WTC11 (cell line): ENCODE data around the gene CAPN13.

Experiments
- TEAD1 ChIP-seq: sonication (generic); formaldehyde crosslinking; IDR thresholded peaks from 2 replicates; pipeline ENCODE4 v1.8.0; 2022; ENCODE audit warnings: mild to moderate bottlenecking, missing genetic modification reagents
- TF ChIP-seq, protein P1 (sequence below): fragments of 250-450 bp; sonication (Bioruptor Pico); conservative IDR thresholded peaks from 2 replicates; pipeline ENCODE4 v1.9.0; 2021; ENCODE audit warnings: mild to moderate bottlenecking
- TF ChIP-seq, protein P2 (sequence below): sonication (generic); formaldehyde crosslinking; IDR thresholded peaks from 2 replicates; pipeline ENCODE4 v1.8.1; 2022; ENCODE audit warnings: mild to moderate bottlenecking, missing genetic modification reagents, moderate library complexity, borderline replicate concordance
- TF ChIP-seq, protein P3 (sequence below): fragments of 200-600 bp; IDR thresholded peaks from 2 replicates; pipeline ENCODE4 v1.8.0; 2022; ENCODE audit warnings: antibody characterized with exemption
- TF ChIP-seq, protein P4 (sequence below): sonication (generic); formaldehyde crosslinking; IDR thresholded peaks from 2 replicates; pipeline ENCODE4 v1.8.0; 2023; ENCODE audit warnings: missing genetic modification reagents

DNA sequence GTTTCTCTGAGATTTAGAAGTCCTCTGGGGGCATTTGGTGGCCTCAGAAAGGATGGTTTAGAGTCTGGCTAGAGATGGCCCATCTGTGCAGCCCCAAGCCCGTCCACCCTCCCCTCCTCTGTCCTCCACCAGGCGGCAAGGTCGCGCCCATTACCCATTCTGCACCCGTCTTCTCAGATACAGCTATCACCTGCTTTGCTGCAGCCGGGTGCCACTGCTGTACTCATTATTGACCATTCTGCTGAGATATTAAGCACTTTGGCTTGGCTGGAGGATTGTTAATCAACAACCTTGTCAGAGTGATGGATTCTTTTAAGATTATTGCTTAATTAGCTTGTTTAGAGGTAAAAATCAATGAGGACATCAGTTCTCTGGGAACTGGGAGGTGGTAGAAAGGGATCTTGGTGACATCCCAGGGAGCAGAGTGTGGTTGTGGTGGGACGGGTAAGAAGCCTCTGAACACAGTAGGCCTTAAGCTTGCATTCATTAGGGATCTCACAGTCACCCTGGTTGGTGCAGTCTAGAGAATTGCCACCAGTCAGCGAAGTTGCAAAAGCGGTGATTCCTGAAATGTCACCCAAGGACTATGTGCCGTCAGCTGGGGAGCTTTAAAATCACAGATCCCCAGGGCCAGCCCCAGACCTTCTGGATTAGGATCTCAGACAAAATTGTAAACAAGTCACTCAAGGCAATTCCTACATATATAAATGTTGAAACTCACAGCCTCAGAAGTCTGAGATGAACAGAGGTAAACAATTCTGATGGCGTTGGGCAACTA, 90.9 kb downstream of the CAPN13 start:
- no peak for TF ChIP-seq TEAD1
- TF ChIP-seq, protein P1, sequence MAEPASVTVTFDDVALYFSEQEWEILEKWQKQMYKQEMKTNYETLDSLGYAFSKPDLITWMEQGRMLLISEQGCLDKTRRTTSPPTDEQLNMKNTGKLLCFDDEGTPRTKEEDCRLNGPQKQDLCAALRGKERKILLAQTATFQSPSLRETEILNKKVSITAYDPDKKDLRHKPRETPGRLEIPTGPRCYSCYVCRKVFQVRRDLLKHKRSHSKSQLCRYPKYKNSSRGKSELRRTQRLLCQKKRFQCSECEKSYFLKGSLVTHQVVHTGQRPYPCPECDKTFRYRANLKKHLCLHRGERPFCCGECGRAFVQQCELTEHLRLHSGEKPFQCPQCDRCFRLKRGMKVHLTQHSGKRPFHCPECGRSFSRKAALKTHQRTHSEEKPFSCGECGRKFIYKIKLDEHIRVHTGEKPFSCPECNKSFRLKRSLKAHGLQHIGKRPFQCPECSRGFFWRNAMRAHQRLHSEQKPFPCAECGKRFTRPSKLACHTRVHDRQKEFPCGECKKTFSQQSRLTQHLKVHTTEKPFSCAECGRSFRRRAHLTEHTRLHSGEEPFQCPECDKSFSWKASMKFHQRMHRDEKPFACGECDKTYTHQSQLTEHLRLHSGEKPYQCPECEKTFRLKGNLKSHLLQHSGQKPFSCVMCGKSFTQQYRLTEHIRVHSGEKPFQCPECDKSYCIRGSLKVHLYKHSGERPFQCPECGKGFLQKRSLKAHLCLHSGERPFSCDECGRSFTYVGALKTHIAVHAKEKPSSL = no peak
- TF ChIP-seq, protein P2, sequence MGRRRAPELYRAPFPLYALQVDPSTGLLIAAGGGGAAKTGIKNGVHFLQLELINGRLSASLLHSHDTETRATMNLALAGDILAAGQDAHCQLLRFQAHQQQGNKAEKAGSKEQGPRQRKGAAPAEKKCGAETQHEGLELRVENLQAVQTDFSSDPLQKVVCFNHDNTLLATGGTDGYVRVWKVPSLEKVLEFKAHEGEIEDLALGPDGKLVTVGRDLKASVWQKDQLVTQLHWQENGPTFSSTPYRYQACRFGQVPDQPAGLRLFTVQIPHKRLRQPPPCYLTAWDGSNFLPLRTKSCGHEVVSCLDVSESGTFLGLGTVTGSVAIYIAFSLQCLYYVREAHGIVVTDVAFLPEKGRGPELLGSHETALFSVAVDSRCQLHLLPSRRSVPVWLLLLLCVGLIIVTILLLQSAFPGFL (CRISPR knock-in tag) = no peak
- TF ChIP-seq, protein P3, sequence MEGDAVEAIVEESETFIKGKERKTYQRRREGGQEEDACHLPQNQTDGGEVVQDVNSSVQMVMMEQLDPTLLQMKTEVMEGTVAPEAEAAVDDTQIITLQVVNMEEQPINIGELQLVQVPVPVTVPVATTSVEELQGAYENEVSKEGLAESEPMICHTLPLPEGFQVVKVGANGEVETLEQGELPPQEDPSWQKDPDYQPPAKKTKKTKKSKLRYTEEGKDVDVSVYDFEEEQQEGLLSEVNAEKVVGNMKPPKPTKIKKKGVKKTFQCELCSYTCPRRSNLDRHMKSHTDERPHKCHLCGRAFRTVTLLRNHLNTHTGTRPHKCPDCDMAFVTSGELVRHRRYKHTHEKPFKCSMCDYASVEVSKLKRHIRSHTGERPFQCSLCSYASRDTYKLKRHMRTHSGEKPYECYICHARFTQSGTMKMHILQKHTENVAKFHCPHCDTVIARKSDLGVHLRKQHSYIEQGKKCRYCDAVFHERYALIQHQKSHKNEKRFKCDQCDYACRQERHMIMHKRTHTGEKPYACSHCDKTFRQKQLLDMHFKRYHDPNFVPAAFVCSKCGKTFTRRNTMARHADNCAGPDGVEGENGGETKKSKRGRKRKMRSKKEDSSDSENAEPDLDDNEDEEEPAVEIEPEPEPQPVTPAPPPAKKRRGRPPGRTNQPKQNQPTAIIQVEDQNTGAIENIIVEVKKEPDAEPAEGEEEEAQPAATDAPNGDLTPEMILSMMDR = no peak
- TF ChIP-seq, protein P4, sequence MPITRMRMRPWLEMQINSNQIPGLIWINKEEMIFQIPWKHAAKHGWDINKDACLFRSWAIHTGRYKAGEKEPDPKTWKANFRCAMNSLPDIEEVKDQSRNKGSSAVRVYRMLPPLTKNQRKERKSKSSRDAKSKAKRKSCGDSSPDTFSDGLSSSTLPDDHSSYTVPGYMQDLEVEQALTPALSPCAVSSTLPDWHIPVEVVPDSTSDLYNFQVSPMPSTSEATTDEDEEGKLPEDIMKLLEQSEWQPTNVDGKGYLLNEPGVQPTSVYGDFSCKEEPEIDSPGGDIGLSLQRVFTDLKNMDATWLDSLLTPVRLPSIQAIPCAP (CRISPR knock-in tag) = no peak
